Activated CD8-positive, alpha-beta T cell treated with anti-CD3 and anti-CD28 coated beads, Interleukin-2, amount 10 ng/mL, durations not matched to agents 7 days and 5 days (primary cell): ENCODE data around the gene TPRX1. TPM values are rescaled to one million over a fixed set of nuclear protein-coding genes. Genes with fewer than 3 reads are reported as not detected.

Source experiments
- ATAC-seq: fragments of 150-1000 bp; cut with Tn5 transposase; one replicate; pipeline ENCODE4 v1.10.0; 2021; ENCODE audit warnings: moderate library complexity
- CTCF ChIA-PET: fragments of 350-600 bp; sonication (Branson Sonifier 250); formaldehyde crosslinking; loops from one replicate; lab custom pipeline; 2021; ENCODE audit warnings: antibody characterized with exemption; lab: Charles Lee
- POLR2A ChIA-PET: fragments of 350-600 bp; sonication (Branson Sonifier 250); formaldehyde crosslinking; loops from one replicate; lab custom pipeline; 2021; ENCODE audit warnings: antibody characterized with exemption; lab: Charles Lee
- DNase-seq: peaks from one replicate; pipeline ENCODE4 v3.0.0-alpha.2; 2020
- H3K27ac Mint-ChIP-seq: one replicate; pipeline ENCODE4 v1.8.0; 2021; ENCODE audit warnings: mild to moderate bottlenecking, mixed read lengths
- H3K27me3 Mint-ChIP-seq: one replicate; pipeline ENCODE4 v1.8.0; 2021; ENCODE audit warnings: low read depth, mixed read lengths
- H3K36me3 Mint-ChIP-seq: one replicate; pipeline ENCODE4 v1.8.0; 2021; ENCODE audit warnings: low read depth, mixed read lengths
- H3K4me1 Mint-ChIP-seq: one replicate; pipeline ENCODE4 v1.8.0; 2021; ENCODE audit warnings: low read depth, mixed read lengths
- H3K4me3 Mint-ChIP-seq: one replicate; pipeline ENCODE4 v1.8.0; 2021; ENCODE audit warnings: mild to moderate bottlenecking, mixed read lengths
- H3K9me3 Mint-ChIP-seq: one replicate; pipeline ENCODE4 v1.8.0; 2022; ENCODE audit warnings: mixed read lengths; ENCODE audit not compliant: insufficient read depth
- total RNA-seq, 2 experiments: library from RNA; stranded (reverse); gene quantifications; one replicate each; pipeline ENCODE4 v1.2.3, GENCODE V29; 2021

TPRX1 gene
- total RNA-seq, 2 experiments from 2014 or later, result not detected

DNA sequence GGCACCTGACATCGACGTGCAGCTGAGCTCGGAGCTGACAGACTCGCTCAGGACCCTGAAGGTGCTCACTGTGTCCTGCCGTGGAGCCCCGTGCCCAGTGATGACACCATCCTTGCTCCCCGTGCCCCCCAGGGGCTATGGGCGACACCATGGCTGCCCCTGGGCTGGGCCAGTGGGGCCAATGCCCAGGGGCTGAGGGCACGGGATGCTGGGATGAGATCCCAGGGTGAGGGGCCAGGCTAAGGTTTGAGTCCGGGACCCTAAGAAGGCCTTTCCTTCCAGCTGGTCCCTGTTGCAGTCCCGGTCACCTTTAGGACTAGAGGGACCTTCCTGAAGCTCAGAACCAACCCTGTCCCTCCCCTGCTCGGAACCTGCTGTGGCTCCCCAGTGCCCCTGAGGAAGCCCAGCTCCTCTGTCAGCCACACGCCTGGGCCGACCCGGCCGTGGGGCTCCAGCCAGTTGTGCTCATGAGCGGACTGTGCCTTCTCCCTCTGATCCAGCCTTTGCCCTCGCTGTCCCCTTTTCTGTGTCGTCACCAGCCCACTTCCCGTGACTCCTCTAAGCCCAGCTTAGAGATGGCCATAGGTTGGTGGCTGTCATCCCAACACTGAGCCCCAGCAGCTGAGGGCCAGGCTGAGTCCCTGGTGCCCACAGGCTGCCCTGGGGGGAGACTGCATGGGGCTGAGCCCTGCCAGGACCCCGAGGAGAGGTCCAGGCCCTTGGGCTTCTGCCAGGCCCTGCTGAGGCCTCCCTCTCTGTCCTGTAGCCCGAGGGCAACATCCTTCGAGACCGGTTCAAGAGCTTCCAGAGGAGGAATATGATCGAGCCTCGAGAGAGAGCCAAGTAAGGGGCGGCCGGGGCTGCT lies 48.4 kb downstream of the TPRX1 start:
- Mint-ChIP-seq H3K9me3 (no peaks in the 10 kb centered on the region), H3K27ac (no peak overlapping the region), H3K36me3 (peaks cover 61% of the 10 kb centered on the region), H3K4me1 (peaks cover 30% of the 10 kb centered on the region), H3K27me3 (no peaks in the 10 kb centered on the region), H3K4me3 (no peak overlapping the region)
- POLR2A ChIA-PET, result interaction anchor here (1.3 kb wide), 1 partner anchor 10 kb away, joined by 4 read pairs; the partner anchor contains the start of gene NOP53
- ATAC-seq (no peak), DNase-seq (no peak)
- CTCF ChIA-PET, result no interaction called here

- CTCF ChIA-PET, result no interaction called here
Measured at GRCh38 chr19:47755065-47755761, 49.1 kb downstream of the TPRX1 start.

DNA sequence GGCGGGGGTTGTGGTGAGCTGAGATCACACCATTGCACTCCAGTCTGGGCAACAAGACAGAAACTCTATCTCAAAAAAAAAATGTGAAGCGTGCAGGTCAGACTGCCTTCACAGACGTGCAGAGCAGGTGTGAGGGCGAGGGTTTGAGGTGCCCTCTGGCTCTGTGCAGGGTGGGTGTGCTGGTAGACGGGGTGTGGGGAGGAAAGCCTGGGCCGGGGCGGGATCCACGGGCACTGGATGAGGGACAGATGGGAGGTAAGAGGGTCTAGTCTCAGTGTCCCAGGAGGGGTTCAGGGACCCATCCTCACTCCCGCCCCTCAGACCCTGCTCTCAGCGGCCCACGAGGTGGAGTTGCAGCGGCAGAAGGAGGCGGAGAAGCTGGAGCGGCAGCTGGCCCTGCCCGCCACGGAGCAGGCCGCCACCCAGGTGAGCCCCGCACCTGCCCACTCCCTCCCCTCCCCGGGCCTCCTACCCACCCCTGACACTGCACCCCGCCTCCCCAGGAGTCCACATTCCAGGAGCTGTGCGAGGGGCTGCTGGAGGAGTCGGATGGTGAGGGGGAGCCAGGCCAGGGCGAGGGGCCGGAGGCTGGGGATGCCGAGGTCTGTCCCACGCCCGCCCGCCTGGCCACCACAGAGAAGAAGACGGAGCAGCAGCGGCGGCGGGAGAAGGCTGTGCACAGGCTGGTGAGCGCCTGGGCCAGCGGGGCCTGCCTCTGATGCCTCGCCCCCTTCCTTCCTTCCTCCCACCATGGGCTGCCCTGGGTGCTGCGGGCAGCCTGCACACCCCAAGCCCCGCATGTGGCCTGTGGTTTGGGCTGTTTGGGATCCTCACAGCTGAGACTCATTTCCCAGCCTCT lies 49.9 kb downstream of the TPRX1 start:
- Mint-ChIP-seq H3K27me3 (no peaks in the 10 kb centered on the region), H3K27ac (peak overlapping the region; percentile 26), H3K9me3 (no peaks in the 10 kb centered on the region), H3K4me3 (no peak overlapping the region), H3K36me3 (peaks cover 66% of the 10 kb centered on the region), H3K4me1 (peaks cover 40% of the 10 kb centered on the region)
- CTCF ChIA-PET, result no interaction called here
- DNase-seq (no peak), ATAC-seq (no peak)
- POLR2A ChIA-PET, result no interaction called here

More at GRCh38 chr19:47755065-47755761, 49.1 kb downstream of the TPRX1 start:
- Mint-ChIP-seq H3K36me3 (peaks cover 64% of the 10 kb centered on the region), H3K27me3 (no peaks in the 10 kb centered on the region), H3K4me3 (no peak overlapping the region), H3K27ac (no peak overlapping the region), H3K4me1 (peaks cover 33% of the 10 kb centered on the region), H3K9me3 (no peaks in the 10 kb centered on the region)
- ATAC-seq, result no peak
- POLR2A ChIA-PET, result interaction anchor here (1.3 kb wide), 1 partner anchor 9 kb away, joined by 4 read pairs; the partner anchor contains the start of gene NOP53
- no peak for DNase-seq

- H3K9me3 Mint-ChIP-seq, result no peaks in the 10 kb centered on the region
- peak; percentile 7 for ATAC-seq
- H3K4me1 Mint-ChIP-seq, result peaks cover 56% of the 10 kb centered on the region
- no peak overlapping the region for H3K4me3 Mint-ChIP-seq
- H3K27ac Mint-ChIP-seq, result peak overlapping the region; percentile 67
- no peak for DNase-seq
- H3K36me3 Mint-ChIP-seq, result peaks cover 62% of the 10 kb centered on the region
- ChIA-PET POLR2A (interaction anchor here (1.1 kb wide), 1 partner anchor 62 kb away, joined by 8 read pairs; no protein-coding TSS in a partner anchor), CTCF (interaction anchor here (0.9 to 1.9 kb wide), 5 partner anchors 8 to 237 kb away, joined by 3 to 7 read pairs (median 3); partner anchors contain the start of gene EHD2)
- H3K27me3 Mint-ChIP-seq, result no peaks in the 10 kb centered on the region
Measured at GRCh38 chr19:47752440-47753211, 51.7 kb downstream of the TPRX1 start.

Other genes starting within 250 kb of the TPRX1 start
- gene ZNF541, start 231.4 kb downstream of the TPRX1 start, total RNA-seq, result under 1 TPM; 0.10 to 0.13 TPM
- gene BICRA, start 195.4 kb downstream of the TPRX1 start, total RNA-seq, result 10 to 100 TPM; 15.0 to 17.6 TPM
- under 1 TPM in 1 of 2 experiments, not detected in 1; 0.34 TPM for gene EHD2, start 91.1 kb downstream of the TPRX1 start, total RNA-seq
- 100 to 1,000 TPM; 244 to 272 TPM for gene NOP53, start 59.0 kb downstream of the TPRX1 start, total RNA-seq
- gene SELENOW, start 25.8 kb downstream of the TPRX1 start, total RNA-seq, result 100 to 1,000 TPM; 132 to 140 TPM
- gene CRX, start 17.4 kb upstream of the TPRX1 start, total RNA-seq, result not detected
- gene TPRX2, start 54.7 kb upstream of the TPRX1 start, total RNA-seq, result not detected
- gene SULT2A1, start 81.8 kb upstream of the TPRX1 start, total RNA-seq, result not detected
- not detected for gene BSPH1, start 187.6 kb upstream of the TPRX1 start, total RNA-seq
- gene ELSPBP1, start 190.1 kb upstream of the TPRX1 start, total RNA-seq, result not detected
- not detected for gene CABP5, start 239.5 kb upstream of the TPRX1 start, total RNA-seq